K562 (cell line): ENCODE results near the gene ROS1. TPM values are rescaled to one million over a fixed set of nuclear protein-coding genes. Genes with fewer than 3 reads are reported as not detected.

ENCODE experiments used
- ATAC-seq: fragments of 200-7000 bp; cut with Tn5 transposase; 3 replicates; pipeline ENCODE4 v1.9.1; 2020; ENCODE audit warnings: moderate library complexity
- BruUV-seq: library from RNA; stranded (reverse); fragments of 400-500 nt; replicated peaks from 2 replicates; lab custom pipeline; 2021; lab: Mats Ljungman, UMichigan
- CTCF ChIA-PET: fragments of 300-600 bp; formaldehyde crosslinking; extraction: SDS; loops from one replicate; lab custom pipeline; 2021; ENCODE audit warnings: low intra/inter-chr PET ratio; lab: Yijun Ruan, JAX
- POLR2A ChIA-PET: fragments of 300-600, 350-650 bp; sonication (Branson Sonifier 250); formaldehyde crosslinking; extraction: SDS; loops from one replicate; lab custom pipeline; 2021; ENCODE audit warnings: antibody characterized with exemption, inconsistent platforms; lab: Yijun Ruan, JAX
- DNase-seq, 4 experiments: peaks; one replicate each; pipeline versions ENCODE4 v3.0.0 to v3.0.0-alpha.2; 2011 to 2018; ENCODE audit warnings: low spot score in 3 of 4, mixed read lengths in 3 of 4; ENCODE audit errors: extremely low read depth in 1 of 4
- FAIRE-seq: peaks from 2 replicates; lab custom pipeline; 2011; peaks lifted over from hg19 to GRCh38; lab: Jason Lieb, UNC
- H2AFZ ChIP-seq: 2 replicates; pipeline ENCODE4 v1.6.0; 2011; ENCODE audit warnings: low read depth, low read length, control low read depth, inconsistent platforms
- H3K27ac ChIP-seq: fragments of 200-600 bp; 3 replicates; pipeline ENCODE4 v1.8.0; 2011; ENCODE audit warnings: low read depth, mild to moderate bottlenecking, control low read depth, inconsistent platforms, low read length, moderate library complexity, mixed read lengths; ENCODE audit errors: extremely low read depth
- H3K27me3 ChIP-seq, 2 experiments: fragments of 300-600 bp in 1 of 2; 2 replicates in 1 of 2; 3 replicates in 1 of 2; pipeline versions ENCODE4 v1.6.0 to v1.8.0; 2011; ENCODE audit warnings: inconsistent platforms in 2 of 2, low read length in 2 of 2, mild to moderate bottlenecking in 1 of 2, mixed read lengths in 1 of 2, moderate library complexity in 1 of 2; ENCODE audit not compliant: control insufficient read depth in 2 of 2, insufficient read depth in 2 of 2
- H3K36me3 ChIP-seq: fragments of 300-600 bp; 3 replicates; pipeline ENCODE4 v1.8.0; 2011; ENCODE audit warnings: mild to moderate bottlenecking, low read length, inconsistent platforms; ENCODE audit not compliant: control insufficient read depth, insufficient read depth
- H3K4me1 ChIP-seq, 2 experiments: fragments of 200-600 bp in 1 of 2; replicated peaks in 1 of 2; 2 replicates in 1 of 2; 3 replicates in 1 of 2; pipeline versions ENCODE4 v1.5.1 to v1.8.0; 2011; ENCODE audit warnings: inconsistent platforms in 2 of 2, low read length in 2 of 2, mild to moderate bottlenecking in 1 of 2, mixed read lengths in 1 of 2, moderate library complexity in 1 of 2; ENCODE audit not compliant: control insufficient read depth in 2 of 2, insufficient read depth in 2 of 2
- H3K4me2 ChIP-seq: 2 replicates; pipeline ENCODE4 v1.6.1; 2011; ENCODE audit warnings: low read length, control low read depth, inconsistent platforms, mixed read lengths; ENCODE audit not compliant: insufficient read depth
- H3K4me3 ChIP-seq: fragments of 200-600 bp; sonication (generic), shearing (Covaris generic); 2 replicates; pipeline ENCODE4 v1.5.1; 2016; ENCODE audit warnings: control low read depth, inconsistent platforms
- H3K79me2 ChIP-seq: fragments of 200-600 bp; 3 replicates; pipeline ENCODE4 v1.8.0; 2011; ENCODE audit warnings: low read length, inconsistent platforms; ENCODE audit not compliant: control insufficient read depth, insufficient read depth
- H3K9ac ChIP-seq, 2 experiments: 2 replicates each; pipeline versions ENCODE4 v1.6.0 to v1.6.1; 2011; ENCODE audit warnings: low read depth in 2 of 2, low read length in 2 of 2, control low read depth in 1 of 2, inconsistent platforms in 1 of 2, mild to moderate bottlenecking in 1 of 2, mixed read lengths in 1 of 2; ENCODE audit not compliant: insufficient read depth in 1 of 2
- H3K9me1 ChIP-seq: one replicate; pipeline ENCODE4 v1.6.0; 2011; ENCODE audit warnings: inconsistent platforms, mild to moderate bottlenecking, low read length, moderate library complexity; ENCODE audit not compliant: control insufficient read depth, insufficient read depth
- H3K9me3 ChIP-seq: replicated peaks from 2 replicates; pipeline ENCODE4 v1.5.1; 2011; ENCODE audit warnings: low read depth, low read length, inconsistent platforms; ENCODE audit not compliant: control insufficient read depth, insufficient read depth
- H4K20me1 ChIP-seq: replicated peaks from 2 replicates; pipeline ENCODE4 v1.6.1; 2011; ENCODE audit warnings: low read length, inconsistent platforms, mixed read lengths; ENCODE audit not compliant: control insufficient read depth, insufficient read depth
- BCL6 ChIP-seq: fragments of 250-450 bp; sonication (Bioruptor Pico); IDR thresholded peaks from 2 replicates; pipeline ENCODE4 v1.4.0; 2020
- BCOR ChIP-seq: fragments of 450-650 bp; IDR thresholded peaks from 2 replicates; pipeline ENCODE4 v1.6.1; 2016
- BRCA1 ChIP-seq, 2 experiments: fragments of 450-650 bp in 1 of 2; sonication (generic) in 1 of 2; formaldehyde crosslinking in 1 of 2; IDR thresholded peaks; 2 replicates each; pipeline versions ENCODE4 v1.5.0 to v1.6.1; 2017 to 2020; ENCODE audit warnings: mild to moderate bottlenecking in 1 of 2, missing genetic modification reagents in 1 of 2
- GTF2E2 ChIP-seq: fragments of 200-800 bp; sonication (Bioruptor generic); IDR thresholded peaks from 2 replicates; pipeline ENCODE4 v1.6.1; 2016; ENCODE audit warnings: missing genetic modification characterization, missing compliant biosample characterization
- HLTF ChIP-seq: fragments of 450-650 bp; IDR thresholded peaks from 2 replicates; pipeline ENCODE4 v1.6.1; 2016
- HOXB6 ChIP-seq: fragments of 250-450 bp; sonication (Bioruptor Pico); IDR thresholded peaks from 2 replicates; pipeline ENCODE4 v1.5.1; 2022; ENCODE audit warnings: mild to moderate bottlenecking, borderline replicate concordance
- HSF4 ChIP-seq: fragments of 250-450 bp; sonication (Bioruptor Pico); IDR thresholded peaks from 2 replicates; pipeline ENCODE4 v2.1.2; 2022; ENCODE audit warnings: mild to moderate bottlenecking, moderate library complexity, borderline replicate concordance
- MYC ChIP-seq, 2 experiments: fragments of 250-450 bp in 1 of 2; sonication (Bioruptor Pico) in 1 of 2; IDR thresholded peaks; 2 replicates each; pipeline versions ENCODE4 v1.5.1 to v1.6.1; 2012 to 2021; ENCODE audit warnings: low read depth in 2 of 2, borderline replicate concordance in 1 of 2, improper control_type of control experiment in 1 of 2, low read length in 1 of 2, mild to moderate bottlenecking in 1 of 2, moderate library complexity in 1 of 2
- NELFE ChIP-seq: IDR thresholded peaks from 2 replicates; pipeline ENCODE4 v1.6.1; 2011; ENCODE audit warnings: mild to moderate bottlenecking; ENCODE audit not compliant: insufficient read depth, insufficient read length
- PYGO2 ChIP-seq: fragments of 450-650 bp; IDR thresholded peaks from 2 replicates; pipeline ENCODE4 v1.6.1; 2016; ENCODE audit warnings: mild to moderate bottlenecking, missing genetic modification characterization, moderate library complexity, missing compliant biosample characterization
- ZNF431 ChIP-seq: sonication (generic); formaldehyde crosslinking; IDR thresholded peaks from 2 replicates; pipeline ENCODE4 v1.8.0; 2022; ENCODE audit warnings: mild to moderate bottlenecking, missing genetic modification reagents
- whole genome bisulfite sequencing: fragments of 100-300 bp; shearing (Covaris generic); methylation state at CpG from one replicate; pipeline ENCODE4 v1.1.6; 2016; ENCODE audit warnings: low coverage, mixed read lengths; ENCODE audit not compliant: insufficient coverage; ENCODE audit errors: missing lambda C conversion rate; 5-methylcytosine and 5-hydroxymethylcytosine counted together
- in situ Hi-C: fragments of 300-500 bp; cut with MboI; formaldehyde crosslinking; loops from 4 replicates; pipeline ENCODE4 v1.15.0; 2018; ENCODE audit warnings: inconsistent platforms, mixed read lengths
- intact Hi-C: fragments of 100-400 bp; cut with micrococcal nuclease; formaldehyde crosslinking; loops from 2 replicates; pipeline ENCODE4 v1.14.2; 2022
- polyA plus RNA-seq, 8 experiments: library from polyadenylated mRNA; depleted of rRNA in 4 of 8; stranded (reverse) in 5 of 8; unstranded in 3 of 8; fragments of >200 nt; fragmentation: Nextera tagmentation in 2 of 8; fragmentation: Illumina TruSeq in 1 of 8; extraction: Ambion mirVana in 2 of 8; extraction: Trizol in 1 of 8; gene quantifications; 2 replicates each; pipeline versions ENCODE4 v1.2.1 to v1.2.3, GENCODE V29; 2011 to 2014; ENCODE audit warnings: inconsistent platforms in 1 of 8, missing spikeins in 1 of 8
- total RNA-seq, 7 experiments: library from RNA; depleted of rRNA in 6 of 7; stranded (reverse); fragments of >200 nt in 6 of 7; fragmentation: Illumina TruSeq in 2 of 7; extraction: Trizol in 2 of 7; gene quantifications; 2 replicates each; pipeline versions ENCODE4 v1.2.1 to v1.2.3, GENCODE V29; 2011 to 2021; ENCODE audit warnings: low replicate concordance in 1 of 7
- TF ChIP-seq, protein P1 (sequence below), 2 experiments: fragments of 450-650 bp; IDR thresholded peaks; 2 replicates each; pipeline ENCODE4 v1.6.1; 2016; ENCODE audit warnings: mild to moderate bottlenecking in 2 of 2, borderline replicate concordance in 1 of 2, low read depth in 1 of 2, moderate library complexity in 1 of 2
- TF ChIP-seq, protein P2 (sequence below): sonication (generic); formaldehyde crosslinking; IDR thresholded peaks from 2 replicates; pipeline ENCODE4 v1.8.1; 2023; ENCODE audit warnings: mild to moderate bottlenecking, missing genetic modification reagents, moderate library complexity

The ROS1 gene
- total and polyA plus RNA-seq, 9 of the 15 experiments (the other 6 are each of a cell fraction or from before 2014, with no cell fraction given), result under 0.01 to 0.16 (median 0.04) TPM; not detected in 6

DNA sequence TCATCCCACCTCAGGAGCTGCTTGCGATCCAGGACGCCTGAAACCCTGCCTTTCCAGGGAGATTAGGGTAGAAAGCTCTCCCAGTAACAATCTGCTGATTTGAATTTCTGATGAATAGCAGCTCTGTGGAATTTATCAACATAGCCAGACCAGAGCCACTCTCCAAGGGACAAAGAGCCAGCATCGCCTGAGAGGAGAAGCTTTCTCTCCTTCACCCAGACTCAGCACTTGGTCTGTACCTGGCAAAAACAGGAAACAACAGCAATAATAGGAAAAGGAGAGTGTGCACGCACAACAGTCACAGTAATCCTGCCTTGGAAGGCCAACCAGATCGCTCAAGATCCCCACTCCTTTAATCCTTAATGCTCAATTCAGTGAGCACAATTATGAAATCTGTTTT, 22.3 kb upstream of the ROS1 start:
- BruUV-seq, result no TSS peak
- Histone ChIP-seq H3K79me2 (no peaks in the 10 kb centered on the region), H3K9ac (no peak overlapping the region), H3K4me2 (no peak overlapping the region), H3K4me1 (no peaks in the 10 kb centered on the region), H2AFZ (0 out of 2 replicates have a peak overlapping the region, but pooled peaks have one; percentile 27), H3K4me3 (no peak overlapping the region), H3K27me3 (peaks cover 5 to 15% of the 10 kb centered on the region in 2 experiments; a peak in 3 of 5 replicates), H3K9me3 (no peaks in the 10 kb centered on the region), H3K9me1 (no peaks in the 10 kb centered on the region), H3K36me3 (no peaks in the 10 kb centered on the region), H4K20me1 (no peaks in the 10 kb centered on the region), H3K27ac (no peak overlapping the region)
- CTCF ChIA-PET, result no interaction called here
- intact Hi-C loops (loop anchor here (2.0 to 10.0 kb wide), 3 partner anchors 101 to 473 kb away; no protein-coding TSS in a partner anchor), in situ Hi-C loops (no loop called here)
- ATAC-seq (no peak; the same call in 2 of the 3 replicates), DNase-seq (no peak), FAIRE-seq (no peak)
- WGBS, result 0% methylated on average over 5 of the region's 5 CpGs
- no peak for TF ChIP-seq HSF4
- TF ChIP-seq HOXB6 (CRISPR knock-in tag), result no peak
- TF ChIP-seq, protein P1, sequence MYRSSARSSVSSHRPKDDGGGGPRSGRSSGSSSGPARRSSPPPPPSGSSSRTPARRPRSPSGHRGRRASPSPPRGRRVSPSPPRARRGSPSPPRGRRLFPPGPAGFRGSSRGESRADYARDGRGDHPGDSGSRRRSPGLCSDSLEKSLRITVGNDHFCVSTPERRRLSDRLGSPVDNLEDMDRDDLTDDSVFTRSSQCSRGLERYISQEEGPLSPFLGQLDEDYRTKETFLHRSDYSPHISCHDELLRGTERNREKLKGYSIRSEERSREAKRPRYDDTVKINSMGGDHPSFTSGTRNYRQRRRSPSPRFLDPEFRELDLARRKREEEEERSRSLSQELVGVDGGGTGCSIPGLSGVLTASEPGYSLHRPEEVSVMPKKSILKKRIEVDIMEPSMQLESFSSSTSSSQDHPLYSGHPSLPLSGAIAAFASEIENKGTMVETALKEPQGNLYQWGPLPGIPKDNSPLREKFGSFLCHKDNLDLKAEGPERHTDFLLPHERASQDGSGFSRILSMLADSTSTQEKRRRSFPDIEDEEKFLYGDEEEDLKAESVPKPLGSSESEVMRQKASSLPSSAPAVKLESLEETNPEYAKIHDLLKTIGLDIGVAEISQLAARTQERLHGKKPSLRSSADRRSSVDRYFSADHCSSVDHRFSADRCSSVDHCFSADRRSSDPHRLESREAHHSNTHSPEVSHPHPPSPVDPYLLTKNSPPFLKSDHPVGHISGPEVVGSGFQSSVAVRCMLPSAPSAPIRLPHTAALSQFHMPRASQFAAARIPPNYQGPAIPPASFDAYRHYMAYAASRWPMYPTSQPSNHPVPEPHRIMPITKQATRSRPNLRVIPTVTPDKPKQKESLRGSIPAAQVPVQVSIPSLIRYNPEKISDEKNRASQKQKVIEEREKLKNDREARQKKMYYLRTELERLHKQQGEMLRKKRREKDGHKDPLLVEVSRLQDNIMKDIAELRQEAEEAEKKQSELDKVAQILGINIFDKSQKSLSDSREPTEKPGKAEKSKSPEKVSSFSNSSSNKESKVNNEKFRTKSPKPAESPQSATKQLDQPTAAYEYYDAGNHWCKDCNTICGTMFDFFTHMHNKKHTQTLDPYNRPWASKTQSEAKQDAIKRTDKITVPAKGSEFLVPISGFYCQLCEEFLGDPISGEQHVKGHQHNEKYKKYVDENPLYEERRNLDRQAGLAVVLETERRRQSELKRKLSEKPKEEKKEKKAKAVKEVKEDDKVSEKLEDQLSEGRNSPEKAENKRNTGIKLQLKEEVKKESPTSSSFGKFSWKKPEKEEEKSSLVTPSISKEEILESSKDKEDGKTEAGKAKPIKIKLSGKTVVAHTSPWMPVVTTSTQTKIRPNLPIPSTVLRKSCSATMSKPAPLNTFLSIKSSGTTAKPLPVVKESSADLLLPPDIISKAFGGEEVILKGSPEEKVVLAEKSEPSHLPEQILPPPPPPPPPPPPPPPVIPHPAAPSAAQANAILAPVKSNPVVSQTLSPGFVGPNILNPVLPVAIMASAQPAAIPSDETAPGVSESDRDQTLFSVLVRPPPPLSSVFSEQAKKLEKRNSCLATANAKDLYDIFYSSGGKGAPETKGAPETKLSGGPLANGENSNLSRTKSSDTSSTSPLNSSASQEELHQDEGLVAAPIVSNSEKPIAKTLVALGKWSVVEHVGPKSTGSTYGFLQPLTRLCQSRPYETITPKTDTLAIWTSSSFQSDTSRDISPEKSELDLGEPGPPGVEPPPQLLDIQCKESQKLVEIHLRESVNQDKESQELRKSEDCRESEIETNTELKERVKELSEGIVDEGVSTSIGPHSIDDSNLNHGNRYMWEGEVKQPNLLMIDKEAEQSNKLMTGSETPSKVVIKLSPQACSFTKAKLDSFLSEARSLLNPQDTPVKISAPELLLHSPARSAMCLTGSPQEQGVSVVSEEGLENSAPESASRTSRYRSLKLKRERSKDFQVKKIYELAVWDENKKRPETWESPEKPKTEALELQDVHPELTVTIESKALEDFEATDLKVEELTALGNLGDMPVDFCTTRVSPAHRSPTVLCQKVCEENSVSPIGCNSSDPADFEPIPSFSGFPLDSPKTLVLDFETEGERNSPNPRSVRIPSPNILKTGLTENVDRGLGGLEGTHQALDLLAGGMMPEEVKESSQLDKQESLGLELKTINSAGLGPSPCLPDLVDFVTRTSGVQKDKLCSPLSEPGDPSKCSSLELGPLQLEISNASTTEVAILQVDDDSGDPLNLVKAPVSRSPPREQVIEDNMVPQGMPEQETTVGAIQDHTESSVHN (IDR thresholded peaks at IDR 0.05; ENCODE audit: borderline replicate concordance in 1 of 2, low read depth in 1 of 2), result no peak
- TF ChIP-seq BCOR, result no peak
- no peak for TF ChIP-seq BCL6
- TF ChIP-seq, protein P2, sequence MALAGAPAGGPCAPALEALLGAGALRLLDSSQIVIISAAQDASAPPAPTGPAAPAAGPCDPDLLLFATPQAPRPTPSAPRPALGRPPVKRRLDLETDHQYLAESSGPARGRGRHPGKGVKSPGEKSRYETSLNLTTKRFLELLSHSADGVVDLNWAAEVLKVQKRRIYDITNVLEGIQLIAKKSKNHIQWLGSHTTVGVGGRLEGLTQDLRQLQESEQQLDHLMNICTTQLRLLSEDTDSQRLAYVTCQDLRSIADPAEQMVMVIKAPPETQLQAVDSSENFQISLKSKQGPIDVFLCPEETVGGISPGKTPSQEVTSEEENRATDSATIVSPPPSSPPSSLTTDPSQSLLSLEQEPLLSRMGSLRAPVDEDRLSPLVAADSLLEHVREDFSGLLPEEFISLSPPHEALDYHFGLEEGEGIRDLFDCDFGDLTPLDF (CRISPR knock-in tag), result no peak
- no peak for TF ChIP-seq HLTF
- no peak for TF ChIP-seq ZNF431 (CRISPR knock-in tag)
- TF ChIP-seq MYC (IDR thresholded peaks at IDR 0.05; ENCODE audit: low read depth, low read length), result no peak
- no peak for TF ChIP-seq MYC (CRISPR knock-in tag; IDR thresholded peaks at IDR 0.05; ENCODE audit: borderline replicate concordance, low read depth)
- no peak for TF ChIP-seq PYGO2 (tag)
- TF ChIP-seq NELFE, result no peak
- no peak for TF ChIP-seq GTF2E2
- TF ChIP-seq BRCA1 (IDR thresholded peaks at IDR 0.05), result no peak
- no peak for TF ChIP-seq BRCA1 (CRISPR knock-in tag; IDR thresholded peaks at IDR 0.05)
- POLR2A ChIA-PET, result no interaction called here
